WERI-Rb-1 (cell line): ENCODE measurements around the gene PARG.
"Not testable (repeated sequence)": the region's sequence is repeated elsewhere in the genome, so short reads cannot be mapped to it uniquely, and the experiment has no call there.

ENCODE experiments used
- DNase-seq: peaks from one replicate; pipeline ENCODE4 v3.0.0-alpha.2; 2020
- H3K27ac ChIP-seq: fragments of 250-450 bp; sonication (Bioruptor Pico); 2 replicates; pipeline ENCODE4 v1.5.1; 2020; ENCODE audit warnings: mild to moderate bottlenecking, moderate library complexity
- H3K27me3 ChIP-seq: fragments of 250-450 bp; sonication (Bioruptor Pico); 2 replicates; pipeline ENCODE4 v1.5.1; 2021; ENCODE audit warnings: mild to moderate bottlenecking, low read depth, moderate library complexity; ENCODE audit not compliant: insufficient read depth, severe bottlenecking
- H3K36me3 ChIP-seq: fragments of 250-450 bp; sonication (Bioruptor Pico); 2 replicates; pipeline ENCODE4 v1.5.1; 2020; ENCODE audit warnings: mild to moderate bottlenecking, moderate library complexity
- H3K4me3 ChIP-seq: 2 replicates; pipeline ENCODE4 v1.5.1; 2011; ENCODE audit warnings: low read depth, mild to moderate bottlenecking, control low read depth, low read length
- H3K9me3 ChIP-seq: fragments of 250-450 bp; sonication (Bioruptor Pico); 2 replicates; pipeline ENCODE4 v1.5.1; 2021; ENCODE audit warnings: mild to moderate bottlenecking, moderate library complexity; ENCODE audit not compliant: severe bottlenecking
- TF ChIP-seq, protein P1 (sequence below): IDR thresholded peaks from 2 replicates; pipeline ENCODE4 v1.5.1; 2011; ENCODE audit warnings: low read depth, mild to moderate bottlenecking, control low read depth, inconsistent platforms, low read length

The PARG gene

GRCh38 chr10:49775014-49775413 lies 166.8 kb downstream of the PARG start:
- Histone ChIP-seq H3K4me3 (no peak overlapping the region), H3K9me3 (no peaks in the 10 kb centered on the region), H3K36me3 (no peaks in the 10 kb centered on the region), H3K27me3 (no peaks in the 10 kb centered on the region), H3K27ac (no peak overlapping the region)
- DNase-seq, result no peak
- TF ChIP-seq, protein P1, sequence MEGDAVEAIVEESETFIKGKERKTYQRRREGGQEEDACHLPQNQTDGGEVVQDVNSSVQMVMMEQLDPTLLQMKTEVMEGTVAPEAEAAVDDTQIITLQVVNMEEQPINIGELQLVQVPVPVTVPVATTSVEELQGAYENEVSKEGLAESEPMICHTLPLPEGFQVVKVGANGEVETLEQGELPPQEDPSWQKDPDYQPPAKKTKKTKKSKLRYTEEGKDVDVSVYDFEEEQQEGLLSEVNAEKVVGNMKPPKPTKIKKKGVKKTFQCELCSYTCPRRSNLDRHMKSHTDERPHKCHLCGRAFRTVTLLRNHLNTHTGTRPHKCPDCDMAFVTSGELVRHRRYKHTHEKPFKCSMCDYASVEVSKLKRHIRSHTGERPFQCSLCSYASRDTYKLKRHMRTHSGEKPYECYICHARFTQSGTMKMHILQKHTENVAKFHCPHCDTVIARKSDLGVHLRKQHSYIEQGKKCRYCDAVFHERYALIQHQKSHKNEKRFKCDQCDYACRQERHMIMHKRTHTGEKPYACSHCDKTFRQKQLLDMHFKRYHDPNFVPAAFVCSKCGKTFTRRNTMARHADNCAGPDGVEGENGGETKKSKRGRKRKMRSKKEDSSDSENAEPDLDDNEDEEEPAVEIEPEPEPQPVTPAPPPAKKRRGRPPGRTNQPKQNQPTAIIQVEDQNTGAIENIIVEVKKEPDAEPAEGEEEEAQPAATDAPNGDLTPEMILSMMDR, result no peak

DNA sequence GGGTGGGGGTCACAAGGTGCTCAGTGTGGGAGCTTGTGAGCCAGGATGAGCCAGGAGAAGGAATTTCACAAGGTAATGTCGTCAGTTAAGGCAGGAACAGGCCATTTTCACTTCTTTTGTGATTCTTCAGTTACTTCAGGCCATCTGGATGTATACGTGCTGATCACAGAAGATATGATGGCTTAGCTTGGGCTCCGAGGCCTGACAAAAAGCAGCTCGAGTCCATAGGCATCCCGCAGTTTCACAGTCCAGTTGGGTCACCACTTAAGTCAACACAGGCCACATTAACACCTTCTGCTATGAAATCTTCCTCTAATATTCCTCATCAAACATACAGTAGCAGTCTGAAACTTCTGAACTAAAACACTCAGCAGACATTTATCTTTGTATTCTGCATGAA lies 168.9 kb downstream of the PARG start:
- H3K27me3 ChIP-seq, H3K4me3 ChIP-seq, H3K36me3 ChIP-seq, H3K9me3 ChIP-seq, H3K27ac ChIP-seq, DNase-seq: not testable (repeated sequence)

DNA sequence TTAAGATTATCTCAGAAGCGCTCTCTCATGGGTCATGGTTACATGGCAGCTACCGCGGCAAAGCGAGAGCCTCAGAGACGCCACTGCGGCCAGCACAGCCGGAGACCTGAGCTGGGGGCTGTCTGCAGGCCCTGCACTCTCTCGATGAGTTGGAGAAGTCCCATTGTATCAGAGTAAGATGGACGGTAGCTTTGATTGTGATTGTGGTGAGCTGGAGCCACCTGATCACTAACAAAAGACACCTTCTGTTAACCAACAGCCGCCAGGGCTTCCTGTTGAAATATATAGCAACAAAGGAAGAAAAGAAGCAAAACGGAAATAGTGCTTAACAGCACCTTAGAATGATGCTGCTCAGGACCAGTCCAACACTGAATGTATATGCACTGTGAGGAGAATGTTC lies 170.8 kb downstream of the PARG start:
- not testable (repeated sequence) for H3K4me3 ChIP-seq, H3K27ac ChIP-seq, DNase-seq, H3K9me3 ChIP-seq, H3K27me3 ChIP-seq, H3K36me3 ChIP-seq

- Histone ChIP-seq H3K9me3 (no peaks in the 10 kb centered on the region), H3K36me3 (no peaks in the 10 kb centered on the region), H3K27ac (no peak overlapping the region), H3K4me3 (no peak overlapping the region), H3K27me3 (no peaks in the 10 kb centered on the region)
- TF ChIP-seq, protein P1, result no peak
- DNase-seq, result no peak
Observed at GRCh38 chr10:49769692-49770091, 172.1 kb downstream of the PARG start.

- no peaks in the 10 kb centered on the region for H3K36me3 ChIP-seq
- H3K27ac ChIP-seq, result no peak overlapping the region
- TF ChIP-seq, protein P1, result no peak
- no peaks in the 10 kb centered on the region for H3K9me3 ChIP-seq
- H3K27me3 ChIP-seq, result no peaks in the 10 kb centered on the region
- no peak for DNase-seq
- H3K4me3 ChIP-seq, result no peak overlapping the region
Observed at GRCh38 chr10:49768731-49769130, 173.1 kb downstream of the PARG start.

DNA sequence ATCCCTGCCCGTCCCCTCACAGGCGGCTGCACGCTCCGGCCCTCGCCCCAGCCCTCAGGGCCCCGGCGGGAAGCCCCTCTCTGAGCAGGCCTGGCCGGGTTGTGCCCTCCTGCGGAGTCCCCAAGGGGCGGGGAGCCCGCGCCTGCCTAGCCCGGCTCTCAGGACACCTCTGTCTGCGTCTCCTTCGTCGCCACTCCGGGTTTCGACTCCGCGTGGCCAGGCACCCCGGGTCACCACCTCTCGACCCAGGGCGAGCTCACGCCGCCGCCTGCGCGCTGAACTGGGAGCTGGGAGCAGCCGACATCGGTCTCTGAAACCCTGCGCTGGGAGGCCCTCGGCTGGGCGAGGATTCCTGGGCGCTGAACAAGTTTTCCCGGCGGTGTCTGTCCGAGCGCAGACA lies 173.5 kb downstream of the PARG start:
- Histone ChIP-seq H3K27me3 (no peaks in the 10 kb centered on the region), H3K9me3 (no peaks in the 10 kb centered on the region), H3K36me3 (no peaks in the 10 kb centered on the region), H3K27ac (no peak overlapping the region), H3K4me3 (no peak overlapping the region)
- DNase-seq, result no peak
- TF ChIP-seq, protein P1, result no peak
